ENCODE results near the gene PDE7B.

GRCh38 chr6:136088693-136089092, 237.2 kb downstream of the PDE7B start:
- TF ChIP-seq TAF1 (IDR thresholded peaks at IDR 0.05; ENCODE audit: borderline replicate concordance, insufficient read depth, low read length) (no peak), REST (IDR thresholded peaks at IDR 0.05; ENCODE audit: insufficient read depth in 1 of 2, low read depth in 2 of 2, low read length in 2 of 2) (no peak), POLR2AphosphoS5 (IDR thresholded peaks at IDR 0.05; ENCODE audit: low read depth, low read length) (no peak), SIN3A (IDR thresholded peaks at IDR 0.05; ENCODE audit: borderline replicate concordance, insufficient read depth, low read length) (no peak), FOXP2 (optimal IDR thresholded peaks at IDR 0.05; ENCODE audit: borderline replicate concordance, extremely low read depth, extremely low read length, insufficient read depth) (no peak)

All from PFSK-1 (cell line).